K562 treated with DMSO at 1 percent for 4 hours (cell line): ENCODE results near the gene MBOAT1. TPM values are rescaled to one million over a fixed set of nuclear protein-coding genes. Genes with fewer than 3 reads are reported as not detected.

Source experiments
- total RNA-seq: library from RNA; unstranded; fragments of 300-600 nt; gene quantifications from 2 replicates; pipeline ENCODE4 v1.2.3, GENCODE V29; 2022; ENCODE audit not compliant: insufficient read depth

MBOAT1 gene
- 5.0 and 5.5 TPM in 2 replicates for total RNA-seq

GRCh38 chr6:20212392-20213111 is at the start of gene MBOAT1:
Gene MBOAT1 (minus strand): TSS chr6:20212469. CDS start chr6:20212234, 235 bp downstream.

Other genes with a start within 250 kb of the MBOAT1 start
- 18.8 and 23.1 TPM in 2 replicates for gene E2F3, start 189.4 kb upstream of the MBOAT1 start, total RNA-seq